ENCODE measurements around the gene ACOX3.

The ACOX3 gene

GRCh38 chr4:8475751-8476575 lies 35.4 kb upstream of the ACOX3 start (continued):
- TF ChIP-seq ZBTB26 (tag by site-specific recombination; optimal IDR thresholded peaks at IDR 0.05) (no peak), ZBTB21 (tag by site-specific recombination; IDR thresholded peaks at IDR 0.05) (no peak), RBAK (tag by site-specific recombination; IDR thresholded peaks at IDR 0.05) (no peak), ZNF501 (tag by site-specific recombination; IDR thresholded peaks at IDR 0.05) (no peak), ZBTB8A (tag by site-specific recombination; IDR thresholded peaks at IDR 0.05) (no peak), ZNF140 (tag by site-specific recombination; IDR thresholded peaks at IDR 0.05) (no peak)

- Histone ChIP-seq H3K4me3 (ENCODE audit: low read depth, low read length) (no peak overlapping the region), H3K4me1 (ENCODE audit: control insufficient read depth, insufficient read depth, low read length) (no peaks in the 10 kb centered on the region), H3K36me3 (ENCODE audit: control insufficient read depth in 2 of 2, insufficient read depth in 1 of 2, low read length in 2 of 2) (peaks cover 0 to 56% of the 10 kb centered on the region in 2 experiments; a peak in 1 of 3 replicates), H3K9me3 (ENCODE audit: control insufficient read depth, insufficient read depth, low read depth, low read length) (no peaks in the 10 kb centered on the region), H3K27ac (ENCODE audit: extremely low read depth, low read depth, low read length) (no peak overlapping the region)
- CTCF ChIA-PET, result interaction anchor here (0.6 to 1.4 kb wide), 3 partner anchors 72 to 109 kb away, joined by 3 to 5 read pairs (median 4); no protein-coding TSS in a partner anchor
- TF ChIP-seq ZNF791 (tag by site-specific recombination; IDR thresholded peaks at IDR 0.05), result no peak
- no peak for TF ChIP-seq IKZF3 (tag by site-specific recombination; IDR thresholded peaks at IDR 0.05)
- TF ChIP-seq ZNF18 (tag by site-specific recombination; IDR thresholded peaks at IDR 0.05), result no peak
- no peak for TF ChIP-seq ZNF530 (tag by site-specific recombination; IDR thresholded peaks at IDR 0.05; ENCODE audit: low read depth)
- TF ChIP-seq ZNF785 (tag by site-specific recombination; IDR thresholded peaks at IDR 0.05), result no peak
- TF ChIP-seq ZNF596 (tag by site-specific recombination; IDR thresholded peaks at IDR 0.05), result no peak
- no peak for TF ChIP-seq ZNF837 (tag by site-specific recombination; IDR thresholded peaks at IDR 0.05)
- POLR2A ChIA-PET, result no interaction called here
Measured at GRCh38 chr4:8474856-8475255, 34.3 kb upstream of the ACOX3 start.

- CTCF ChIA-PET, result interaction anchor here (1.0 to 1.4 kb wide), 2 partner anchors 73 to 110 kb away, joined by 4 to 5 read pairs; no protein-coding TSS in a partner anchor
Measured at GRCh38 chr4:8473920-8474590, 33.5 kb upstream of the ACOX3 start.

More at GRCh38 chr4:8473920-8474590, 33.5 kb upstream of the ACOX3 start:
- H3K4me1 ChIP-seq (ENCODE audit: control insufficient read depth, insufficient read depth, low read length), result no peaks in the 10 kb centered on the region
- no peaks in the 10 kb centered on the region for H3K9me3 ChIP-seq (ENCODE audit: control insufficient read depth, insufficient read depth, low read depth, low read length)
- H3K4me3 ChIP-seq (ENCODE audit: low read depth, low read length), result no peak overlapping the region
- POLR2A ChIA-PET, result no interaction called here
- H3K36me3 ChIP-seq (ENCODE audit: control insufficient read depth in 2 of 2, insufficient read depth in 1 of 2, low read length in 2 of 2), result peaks cover 0 to 61% of the 10 kb centered on the region in 2 experiments; a peak in 1 of 3 replicates
- H3K27ac ChIP-seq (ENCODE audit: extremely low read depth, low read depth, low read length), result no peak overlapping the region
- TF ChIP-seq ZSCAN4 (tag by site-specific recombination; IDR thresholded peaks at IDR 0.05) (no peak), BCL6B (tag by site-specific recombination; IDR thresholded peaks at IDR 0.05) (no peak), ZNF830 (tag by site-specific recombination; IDR thresholded peaks at IDR 0.05; ENCODE audit: low read depth) (no peak), ZNF558 (tag by site-specific recombination; IDR thresholded peaks at IDR 0.05) (no peak), ZBTB48 (tag by site-specific recombination; IDR thresholded peaks at IDR 0.05) (no peak), ZNF510 (tag by site-specific recombination; IDR thresholded peaks at IDR 0.05; ENCODE audit: insufficient replicate concordance) (no peak), GLIS2 (tag by site-specific recombination; IDR thresholded peaks at IDR 0.05) (no peak), ZBTB8A (tag by site-specific recombination; IDR thresholded peaks at IDR 0.05) (no peak), PRDM4 (tag by site-specific recombination; IDR thresholded peaks at IDR 0.05) (no peak)
